Stimulated activated CD8-positive, alpha-beta memory T cell treated with anti-CD3 and anti-CD28 coated beads, Interleukin-4, amount 100 ng/mL, for 4 hours (primary cell): Measurements from ENCODE around the gene FANCI.

Experiments used
- DNase-seq, 2 donors: peaks; one replicate each; pipeline ENCODE4 v3.0.0-alpha.2; 2020; ENCODE audit warnings: low read depth in 2 of 2, low spot score in 1 of 2

FANCI gene

GRCh38 chr15:89330881-89331595 is 87.3 kb downstream of the FANCI start:
- DNase-seq: no peak

DNA sequence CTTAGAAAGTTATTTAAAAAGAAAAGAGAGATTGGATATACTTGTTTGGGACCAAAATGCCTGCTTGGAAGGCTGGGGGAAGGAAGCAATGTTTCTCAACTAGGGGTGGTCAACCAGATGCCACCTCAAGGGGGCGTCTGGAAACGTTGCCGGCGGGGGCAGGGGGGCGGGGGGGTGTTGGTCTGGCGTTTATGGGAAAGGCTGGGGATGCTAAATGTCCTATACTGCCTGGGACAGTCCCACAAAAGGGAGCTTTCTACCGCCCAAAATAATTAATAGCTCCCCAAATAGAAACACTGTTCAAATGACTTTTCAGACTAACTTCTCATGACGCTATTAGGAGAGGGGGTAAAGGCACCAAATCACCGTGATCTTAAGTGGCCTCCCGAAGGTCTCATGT is 88.7 kb downstream of the FANCI start:
- no peak for DNase-seq

DNA sequence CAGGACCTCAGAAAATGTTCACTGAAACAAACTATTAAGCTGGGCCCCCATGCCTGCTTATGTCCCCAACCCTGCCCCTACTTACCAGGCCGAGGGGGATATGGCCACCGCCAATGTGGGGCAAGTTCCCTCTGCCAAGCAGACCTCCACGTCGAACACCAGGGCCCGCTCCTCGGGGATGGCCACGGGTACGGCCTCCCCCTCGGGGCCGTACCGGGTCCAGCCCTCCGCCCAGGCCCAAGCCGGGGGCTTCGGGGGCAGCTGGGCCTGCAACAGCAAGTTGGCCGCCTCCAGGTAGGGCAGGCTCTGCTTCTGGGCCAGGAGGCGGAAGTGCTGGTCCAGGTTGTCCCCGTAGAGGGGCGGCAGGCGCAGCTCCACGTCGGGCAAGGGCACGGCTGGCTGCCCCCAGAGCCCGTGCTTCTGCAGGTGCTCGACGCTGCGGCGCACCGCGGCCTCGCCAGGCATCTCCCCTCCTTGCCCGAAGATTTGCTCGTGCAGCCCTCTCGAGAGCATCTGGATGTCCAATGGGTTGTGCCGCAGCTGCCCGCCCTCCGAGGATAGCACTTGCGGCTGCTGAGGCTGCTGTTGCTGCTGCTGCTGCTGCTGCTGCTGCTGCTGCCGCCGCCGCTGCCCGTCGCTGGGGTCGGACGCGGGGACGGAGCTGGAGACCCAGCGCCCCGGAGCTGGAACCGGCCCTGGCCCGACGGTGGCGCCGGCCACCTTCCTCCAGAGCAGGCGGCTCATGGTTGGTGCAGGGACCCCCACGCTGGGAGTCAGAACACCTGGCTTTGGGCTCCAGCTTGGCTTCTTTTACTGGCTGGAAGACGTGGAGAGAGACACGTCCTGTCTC is 89.5 kb downstream of the FANCI start:
- no peak for DNase-seq

DNA sequence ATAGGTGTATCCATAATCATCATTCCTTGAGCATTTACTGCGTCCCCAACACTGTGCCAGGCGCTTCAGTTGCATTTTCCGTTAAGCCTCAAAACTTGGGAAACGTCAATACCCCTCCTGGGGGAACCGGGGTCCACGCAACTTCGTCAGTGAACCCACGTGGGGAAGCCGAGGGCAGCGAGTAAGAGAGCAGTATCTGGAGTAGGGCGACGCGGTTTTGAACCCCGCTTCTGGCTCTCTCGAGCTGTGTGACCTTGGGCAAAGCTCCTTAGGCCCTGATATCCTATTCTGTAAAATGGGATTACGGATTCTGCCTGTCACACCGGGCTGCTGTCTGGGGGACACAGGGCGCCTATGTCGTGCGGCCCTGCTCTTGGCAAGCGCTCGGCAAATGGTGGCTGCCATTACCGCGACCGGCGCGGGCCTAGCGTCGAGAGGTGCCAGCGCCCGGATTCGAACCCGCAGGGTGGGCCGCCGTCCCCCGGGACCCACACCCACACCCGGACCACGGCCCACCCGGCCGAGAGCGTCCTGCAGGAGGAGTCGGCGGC is 90.3 kb downstream of the FANCI start:
- peak in 1 of 2 donors; percentile 12 for DNase-seq

DNA sequence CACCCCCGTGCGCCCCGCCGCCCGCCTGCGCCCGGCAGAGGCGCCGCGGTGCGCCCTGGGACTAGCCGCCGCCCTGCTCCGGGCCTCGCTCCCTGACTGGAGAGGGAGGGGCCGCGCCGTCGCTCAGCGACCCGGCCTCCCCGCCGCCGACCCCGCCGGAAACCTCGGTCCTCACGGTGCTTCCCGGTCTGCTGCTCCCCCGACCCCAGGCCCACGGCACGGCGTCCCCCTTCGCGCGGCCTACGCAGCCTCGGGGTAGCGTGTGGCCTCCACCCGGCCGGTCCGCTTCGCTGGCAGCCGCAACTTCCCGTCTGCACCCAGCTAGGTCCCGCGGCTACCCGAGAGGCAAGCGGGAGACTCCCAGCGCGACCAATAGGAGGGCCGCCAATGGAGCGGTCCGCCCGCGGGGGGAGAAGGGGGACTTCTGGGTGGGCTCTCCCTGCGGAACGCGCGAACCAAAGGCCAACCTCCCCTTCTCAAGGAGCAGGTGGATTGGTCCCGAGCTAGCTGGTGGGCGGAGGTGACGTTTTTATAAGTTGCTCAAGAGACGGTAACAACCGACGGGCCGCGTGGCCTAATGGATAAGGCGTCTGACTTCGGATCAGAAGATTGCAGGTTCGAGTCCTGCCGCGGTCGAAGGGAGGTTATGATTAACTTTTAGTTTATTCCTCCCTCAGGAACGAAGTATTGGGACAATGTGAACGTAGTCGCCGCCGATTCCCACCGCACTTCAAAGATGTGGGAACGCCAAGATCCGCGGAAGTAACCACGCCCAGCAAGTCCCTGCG is 90.9 kb downstream of the FANCI start, which contains the start of gene POLG:
Gene POLG, minus strand, starts transcription at position 315 of the 788 bp plus-strand sequence. CDS start 1,070 bp downstream, outside the sequence.
- DNase-seq: peak; percentile 98

- DNase-seq: no peak
Measured at GRCh38 chr15:89335298-89336041, 91.7 kb downstream of the FANCI start.

DNA sequence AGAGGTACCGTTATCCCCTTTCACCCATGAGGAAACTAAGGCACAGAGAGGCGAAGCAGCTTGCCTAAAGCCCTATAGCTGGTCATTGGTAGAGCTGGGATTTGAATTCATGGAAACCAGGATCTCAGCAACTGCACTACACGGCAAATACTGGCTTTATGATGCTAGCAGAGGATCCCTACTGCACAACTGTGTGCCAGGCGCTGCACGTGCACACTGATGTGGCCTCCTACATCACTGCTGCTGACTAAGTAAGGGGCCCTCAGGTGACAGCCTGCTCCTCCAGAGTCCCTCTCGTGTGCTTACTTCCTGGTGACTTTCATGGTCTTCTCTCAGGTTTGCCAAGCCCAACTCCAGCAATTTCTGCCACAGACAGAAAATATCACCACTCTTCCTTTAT is 94.3 kb downstream of the FANCI start:
- DNase-seq: no peak

DNA sequence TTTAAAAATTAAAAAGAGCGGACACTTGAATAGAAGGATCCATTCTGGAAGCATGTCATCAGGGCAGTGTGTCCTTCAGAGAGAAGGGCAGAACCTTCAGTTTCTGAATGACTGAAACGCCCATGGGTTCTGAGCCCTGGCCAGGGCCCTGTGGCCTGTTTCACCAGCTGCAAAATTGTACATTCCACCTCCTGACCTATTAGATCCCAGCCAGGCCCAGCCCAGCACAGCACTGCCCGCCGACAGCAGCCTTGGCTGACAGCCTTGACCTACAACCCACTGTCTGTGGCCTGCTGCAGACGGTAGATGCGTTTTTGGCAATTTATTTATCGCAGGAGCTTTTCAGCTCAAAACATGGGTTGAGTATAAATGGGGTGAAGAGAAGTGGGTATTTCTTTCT is 96.8 kb downstream of the FANCI start:
- no peak for DNase-seq

GRCh38 chr15:89341316-89342005 is 97.7 kb downstream of the FANCI start:
- DNase-seq: no peak

GRCh38 chr15:89342840-89343239 is 99.1 kb downstream of the FANCI start:
- no peak for DNase-seq

DNA sequence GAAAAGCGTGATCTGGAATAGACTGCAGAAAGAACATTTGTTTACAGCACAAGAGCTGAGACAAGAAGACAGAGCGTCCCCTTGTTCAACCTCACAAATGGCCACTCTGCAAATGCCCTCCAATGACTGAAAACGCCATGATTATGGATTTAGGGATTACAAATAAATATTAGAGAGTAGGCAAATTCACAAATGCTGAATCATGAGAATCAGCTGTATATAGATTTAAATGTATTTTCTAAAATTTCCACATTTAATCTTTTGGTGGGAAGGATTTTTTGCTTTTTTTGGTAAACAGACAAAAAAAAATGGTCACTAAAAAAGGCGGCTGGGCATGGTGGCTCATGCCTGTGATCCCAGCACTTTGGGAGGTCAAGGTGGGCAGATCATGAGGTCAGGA is 101.5 kb downstream of the FANCI start:
- no peak for DNase-seq

DNA sequence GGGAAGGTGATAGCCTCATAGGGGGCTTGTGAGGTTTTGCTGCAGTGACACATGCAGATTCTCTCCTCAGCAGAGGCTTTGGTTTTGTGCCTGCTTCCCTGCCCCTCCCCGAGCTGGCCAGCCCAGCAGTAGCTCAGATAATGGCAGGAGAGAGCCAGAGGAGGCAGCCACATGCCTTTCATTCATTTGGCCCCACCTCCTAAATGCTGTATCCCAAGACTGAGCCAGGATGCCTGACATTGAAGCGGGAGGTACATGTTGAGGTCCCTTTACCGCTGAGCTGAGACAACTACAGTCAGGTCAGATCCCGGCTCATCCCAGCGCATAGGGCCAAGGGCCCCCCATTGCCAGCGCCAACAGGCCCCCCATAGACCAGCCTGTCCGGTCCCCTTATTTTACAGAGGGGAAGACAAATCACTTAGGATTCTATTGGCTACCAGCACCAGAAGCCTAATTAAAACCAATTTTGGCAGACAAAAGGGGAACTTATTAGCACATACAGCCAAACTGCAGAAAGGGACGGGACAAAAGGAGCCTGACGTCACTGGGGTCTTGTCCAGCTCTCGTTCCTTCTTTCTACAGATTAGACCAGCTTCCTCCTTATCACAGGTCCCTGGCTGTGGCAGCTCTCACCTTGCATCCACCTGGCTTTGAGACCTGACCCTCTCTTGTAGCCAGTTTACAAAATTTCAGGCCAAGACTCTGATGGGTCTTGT is 102.9 kb downstream of the FANCI start:
- DNase-seq: no peak

GRCh38 chr15:89349206-89349558 is 105.4 kb downstream of the FANCI start:
- DNase-seq: no peak

DNA sequence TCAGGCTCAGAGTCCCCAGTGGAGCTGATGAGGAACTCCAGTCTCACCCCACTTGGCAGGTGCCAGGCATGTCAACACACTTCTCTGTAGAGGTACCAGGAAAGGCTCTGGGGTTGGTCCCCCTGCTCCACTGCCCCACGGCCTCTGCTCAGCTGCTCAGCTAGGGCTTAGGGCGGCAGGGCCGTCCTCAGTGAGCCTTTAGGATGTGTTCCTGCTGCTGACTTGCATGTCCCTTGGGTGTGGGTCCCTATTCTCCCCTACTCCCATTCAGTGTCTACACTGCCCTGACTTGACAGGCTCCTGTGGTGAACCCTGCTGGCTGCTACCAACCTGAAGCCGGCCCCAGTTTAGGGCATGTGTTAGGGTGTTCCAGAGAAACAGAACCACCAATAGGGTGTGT is 108.7 kb downstream of the FANCI start:
- DNase-seq: no peak

- DNase-seq: no peak
Measured at GRCh38 chr15:89353991-89354390, 110.2 kb downstream of the FANCI start.

- DNase-seq: no peak
Measured at GRCh38 chr15:89356634-89357298, 113.0 kb downstream of the FANCI start.

- DNase-seq: no peak
Measured at GRCh38 chr15:89358435-89358754, 114.6 kb downstream of the FANCI start.

DNA sequence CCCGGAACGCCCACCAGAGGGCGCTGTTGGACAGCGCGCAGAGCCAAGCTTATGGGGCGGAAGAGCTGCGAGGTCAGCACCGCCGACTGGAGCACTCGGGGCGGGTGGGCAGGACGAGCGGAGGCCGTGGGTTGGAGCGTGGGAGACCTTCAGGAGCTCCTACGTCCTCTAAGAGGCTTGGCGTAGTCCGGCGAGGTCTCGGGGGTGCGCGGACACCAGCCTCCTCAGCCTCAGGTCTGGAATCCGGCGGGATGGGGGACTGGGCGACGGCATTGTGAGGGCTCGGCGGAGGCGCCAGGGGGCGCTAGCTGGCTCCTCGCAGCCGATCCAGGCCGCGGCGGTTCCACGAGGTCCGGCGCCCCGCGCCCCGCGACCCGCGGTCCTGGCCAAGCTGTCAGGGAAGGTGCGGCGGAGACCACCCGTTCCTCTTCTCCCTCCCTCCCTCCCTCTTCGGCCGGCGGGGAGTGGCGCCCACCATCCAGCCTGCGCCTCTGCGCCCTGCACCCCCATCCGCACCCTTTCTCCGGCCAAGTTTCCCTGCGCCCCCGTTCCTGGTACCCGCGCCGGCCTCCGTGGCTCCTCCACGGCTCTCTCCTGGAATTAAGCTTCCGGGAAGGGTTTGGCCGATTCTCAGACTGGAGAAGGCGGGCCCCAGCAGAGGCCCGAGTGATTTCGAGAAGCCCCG is 115.1 kb downstream of the FANCI start:
- DNase-seq: peak; percentile 51 to 61
